GM12892 (cell line): ENCODE data around the gene WDFY2.

Experiments
- POLR2A ChIP-seq: IDR thresholded peaks from 2 replicates; pipeline ENCODE4 v1.6.1; 2011; ENCODE audit warnings: low read depth, low read length, control low read depth
- POLR2AphosphoS5 ChIP-seq: IDR thresholded peaks from 2 replicates; pipeline ENCODE4 v1.6.1; 2011; ENCODE audit warnings: low read depth, low read length, control low read depth
- TAF1 ChIP-seq: IDR thresholded peaks from 2 replicates; pipeline ENCODE4 v1.6.1; 2011; ENCODE audit warnings: low read depth, mild to moderate bottlenecking, control low read depth, low read length, borderline replicate concordance

GRCh38 chr13:51742611-51743010 lies 158.3 kb downstream of the WDFY2 start:
- TF ChIP-seq TAF1 (no peak), POLR2A (no peak), POLR2AphosphoS5 (no peak)
